Fibroblast of lung (primary cell): Measurements from ENCODE around the gene PGA4. TPM values are rescaled to one million over a fixed set of nuclear protein-coding genes. Genes with fewer than 3 reads are reported as not detected.
"Not testable (repeated sequence)": the region's sequence is repeated elsewhere in the genome, so short reads cannot be mapped to it uniquely, and the experiment has no call there.

Source experiments
- DNase-seq, 2 donors: peaks; one replicate each; pipeline versions ENCODE4 v3.0.0 to v3.0.0-alpha.2; 2010; ENCODE audit warnings: low read depth in 2 of 2
- H2AFZ ChIP-seq: 2 replicates; pipeline ENCODE4 v1.5.1; 2012; ENCODE audit warnings: low read length, control low read depth, inconsistent platforms
- H3K27ac ChIP-seq: 2 replicates; pipeline ENCODE4 v1.5.1; 2011; ENCODE audit warnings: low read length, control low read depth; ENCODE audit not compliant: insufficient read depth
- H3K27me3 ChIP-seq: 2 replicates; pipeline ENCODE4 v1.5.1; 2011; ENCODE audit warnings: mild to moderate bottlenecking, low read length; ENCODE audit not compliant: control insufficient read depth, insufficient read depth
- H3K36me3 ChIP-seq: 2 replicates; pipeline ENCODE4 v1.5.1; 2011; ENCODE audit warnings: low read length; ENCODE audit not compliant: control insufficient read depth, insufficient read depth
- H3K4me1 ChIP-seq: 2 replicates; pipeline ENCODE4 v1.5.1; 2011; ENCODE audit warnings: low read length; ENCODE audit not compliant: control insufficient read depth, insufficient read depth; ENCODE audit errors: extremely low read depth
- H3K4me2 ChIP-seq: 2 replicates; pipeline ENCODE4 v1.5.1; 2011; ENCODE audit warnings: low read length, control low read depth; ENCODE audit not compliant: insufficient read depth; ENCODE audit errors: extremely low read depth
- H3K4me3 ChIP-seq, 4 experiments: fragments of 200-600 bp in 1 of 4; sonication (generic) in 1 of 4; replicated peaks in 1 of 4; 2 replicates each; pipeline ENCODE4 v1.5.1; 2011 to 2016; ENCODE audit warnings: low read length in 4 of 4, low read depth in 3 of 4, mild to moderate bottlenecking in 3 of 4, control low read depth in 2 of 4, inconsistent platforms in 1 of 4, mixed read lengths in 1 of 4; ENCODE audit not compliant: insufficient read depth in 1 of 4; ENCODE audit errors: control extremely low read depth in 1 of 4
- H3K79me2 ChIP-seq: 2 replicates; pipeline ENCODE4 v1.5.1; 2012; ENCODE audit warnings: mild to moderate bottlenecking, low read length, inconsistent platforms; ENCODE audit not compliant: control insufficient read depth, insufficient read depth
- H3K9ac ChIP-seq: 2 replicates; pipeline ENCODE4 v1.5.1; 2011; ENCODE audit warnings: mild to moderate bottlenecking, low read length, control low read depth; ENCODE audit not compliant: insufficient read depth
- H3K9me3 ChIP-seq: 2 replicates; pipeline ENCODE4 v1.5.1; 2012; ENCODE audit warnings: low read depth, low read length; ENCODE audit not compliant: control insufficient read depth, insufficient read depth
- H4K20me1 ChIP-seq: 2 replicates; pipeline ENCODE4 v1.5.1; 2011; ENCODE audit warnings: low read length; ENCODE audit not compliant: control insufficient read depth, insufficient read depth; ENCODE audit errors: extremely low read depth
- CTCF ChIP-seq, 2 donors: IDR thresholded peaks in 1 of 2; conservative IDR thresholded peaks in 1 of 2; 1 replicate in 1 of 2; 2 replicates in 1 of 2; pipeline ENCODE4 v1.5.1; 2011 to 2012; ENCODE audit warnings: low read length in 2 of 2, control low read depth in 1 of 2, inconsistent platforms in 1 of 2, low read depth in 1 of 2, mild to moderate bottlenecking in 1 of 2
- EZH2 ChIP-seq: IDR thresholded peaks from 2 replicates; pipeline ENCODE4 v1.5.1; 2012; ENCODE audit warnings: low read length, control low read depth, mild to moderate bottlenecking; ENCODE audit errors: missing control alignments
- polyA plus RNA-seq, 2 donors: library from polyadenylated mRNA; depleted of rRNA in 1 of 2; stranded (reverse) in 1 of 2; unstranded in 1 of 2; fragments of >200 nt; gene quantifications; 2 replicates each; pipeline ENCODE4 v1.2.1, GENCODE V29; 2011 to 2012; ENCODE audit warnings: missing spikeins in 1 of 2
- total RNA-seq: library from RNA; depleted of rRNA; stranded (reverse); fragments of >200 nt; gene quantifications from 2 replicates; pipeline ENCODE4 v1.2.1, GENCODE V29; 2014

The PGA4 gene
- total and polyA plus RNA-seq, 2 donors (not counting 1 experiment from before 2014, with no cell fraction given), result 0.28 to 2.3 TPM

- H3K4me2 ChIP-seq, result no peak overlapping the region
- no peaks in the 10 kb centered on the region for H3K36me3 ChIP-seq
- no peaks in the 10 kb centered on the region for H3K4me1 ChIP-seq
- no peak for DNase-seq
- H2AFZ ChIP-seq, result no peak overlapping the region
- H3K9ac ChIP-seq, result no peak overlapping the region
- peaks cover 24% of the 10 kb centered on the region for H3K27me3 ChIP-seq
- H3K27ac ChIP-seq, result no peak overlapping the region
- TF ChIP-seq CTCF (conservative IDR thresholded peaks at IDR 0.05 in 1 of 2, IDR thresholded peaks at IDR 0.05 in 1 of 2; ENCODE audit: low read depth in 1 of 2, low read length in 2 of 2), result no peak
- TF ChIP-seq EZH2, result peak; percentile 35
- H3K9me3 ChIP-seq, result no peaks in the 10 kb centered on the region
- no peak overlapping the region for H3K4me3 ChIP-seq
- H3K79me2 ChIP-seq, result no peaks in the 10 kb centered on the region
- no peaks in the 10 kb centered on the region for H4K20me1 ChIP-seq
These were observed 47.9 kb upstream of the PGA4 start for GRCh38 chr11:61174273-61174672.

- H3K27me3 ChIP-seq, result peaks cover 23% of the 10 kb centered on the region
- no peaks in the 10 kb centered on the region for H3K4me1 ChIP-seq
- no peak overlapping the region for H2AFZ ChIP-seq
- H3K79me2 ChIP-seq, result no peaks in the 10 kb centered on the region
- no peak overlapping the region for H3K9ac ChIP-seq
- H3K9me3 ChIP-seq, result no peaks in the 10 kb centered on the region
- no peak overlapping the region for H3K27ac ChIP-seq
- no peaks in the 10 kb centered on the region for H4K20me1 ChIP-seq
- H3K36me3 ChIP-seq, result no peaks in the 10 kb centered on the region
- no peak for DNase-seq
- no peak overlapping the region for H3K4me3 ChIP-seq
- TF ChIP-seq CTCF (conservative IDR thresholded peaks at IDR 0.05 in 1 of 2, IDR thresholded peaks at IDR 0.05 in 1 of 2; ENCODE audit: low read depth in 1 of 2, low read length in 2 of 2) (no peak), EZH2 (no peak)
- no peak overlapping the region for H3K4me2 ChIP-seq
These were observed 47.2 kb upstream of the PGA4 start for GRCh38 chr11:61174949-61175348.

GRCh38 chr11:61176446-61176845, 45.7 kb upstream of the PGA4 start:
- DNase-seq, result no peak
- no peaks in the 10 kb centered on the region for H3K4me1 ChIP-seq
- no peaks in the 10 kb centered on the region for H3K36me3 ChIP-seq
- H3K4me2 ChIP-seq, result no peak overlapping the region
- H3K4me3 ChIP-seq, result no peak overlapping the region
- H3K79me2 ChIP-seq, result no peaks in the 10 kb centered on the region
- no peak for TF ChIP-seq EZH2
- TF ChIP-seq CTCF (conservative IDR thresholded peaks at IDR 0.05 in 1 of 2, IDR thresholded peaks at IDR 0.05 in 1 of 2; ENCODE audit: low read depth in 1 of 2, low read length in 2 of 2), result no peak
- H3K27ac ChIP-seq, result no peak overlapping the region
- H2AFZ ChIP-seq, result no peak overlapping the region
- H3K9me3 ChIP-seq, result no peaks in the 10 kb centered on the region
- no peak overlapping the region for H3K9ac ChIP-seq
- no peaks in the 10 kb centered on the region for H4K20me1 ChIP-seq
- H3K27me3 ChIP-seq, result peaks cover 16% of the 10 kb centered on the region

GRCh38 chr11:61180205-61180604, 41.9 kb upstream of the PGA4 start:
- not testable (repeated sequence) for H2AFZ ChIP-seq, H4K20me1 ChIP-seq, H3K4me1 ChIP-seq, H3K4me3 ChIP-seq, H3K9ac ChIP-seq, H3K79me2 ChIP-seq, H3K4me2 ChIP-seq, H3K27me3 ChIP-seq, H3K36me3 ChIP-seq, DNase-seq, H3K27ac ChIP-seq, H3K9me3 ChIP-seq
